Immature natural killer cell (primary cell): Measurements from ENCODE around the gene MTG2. TPM values are rescaled to one million over a fixed set of nuclear protein-coding genes. Genes with fewer than 3 reads are reported as not detected.
"Not testable (repeated sequence)": the region's sequence is repeated elsewhere in the genome, so short reads cannot be mapped to it uniquely, and the experiment has no call there.

Source experiments
- DNase-seq, 3 donors: peaks; one replicate each; pipeline ENCODE4 v3.0.0; 2022; ENCODE audit warnings: mixed read lengths in 1 of 3
- H3K27ac Mint-ChIP-seq, 6 donors: one replicate each; pipeline ENCODE4 v1.8.0; 2020; ENCODE audit warnings: mixed read lengths in 6 of 6, mild to moderate bottlenecking in 5 of 6, inconsistent platforms in 4 of 6, moderate library complexity in 3 of 6
- H3K27me3 Mint-ChIP-seq, 3 donors: one replicate each; pipeline ENCODE4 v1.8.0; 2020 to 2021; ENCODE audit warnings: low read depth in 3 of 3, mild to moderate bottlenecking in 3 of 3, mixed read lengths in 3 of 3, moderate library complexity in 3 of 3, inconsistent platforms in 1 of 3
- H3K36me3 Mint-ChIP-seq, 3 donors: one replicate each; pipeline ENCODE4 v1.8.0; 2020; ENCODE audit warnings: mixed read lengths in 3 of 3, inconsistent platforms in 2 of 3, mild to moderate bottlenecking in 2 of 3
- H3K4me1 Mint-ChIP-seq, 2 donors: one replicate each; pipeline ENCODE4 v1.8.0; 2020; ENCODE audit warnings: inconsistent platforms in 2 of 2, mild to moderate bottlenecking in 2 of 2, mixed read lengths in 2 of 2, moderate library complexity in 1 of 2
- H3K4me3 Mint-ChIP-seq, 5 donors: one replicate each; pipeline ENCODE4 v1.8.0; 2020; ENCODE audit warnings: mild to moderate bottlenecking in 5 of 5, mixed read lengths in 5 of 5, inconsistent platforms in 3 of 5, moderate library complexity in 3 of 5
- H3K9me3 Mint-ChIP-seq, 6 donors: one replicate each; pipeline ENCODE4 v1.8.0; 2020; ENCODE audit warnings: mild to moderate bottlenecking in 6 of 6, mixed read lengths in 6 of 6, inconsistent platforms in 4 of 6, moderate library complexity in 3 of 6
- polyA plus RNA-seq, 3 donors: library from polyadenylated mRNA; unstranded; fragments of 300-500 nt; fragmentation: Illumina TruSeq; gene quantifications; one replicate each; pipeline ENCODE4 v1.2.3, GENCODE V29; 2021

Gene MTG2
- polyA plus RNA-seq, 3 donors from 2014 or later = 14.5 to 19.6 (median 15.3) TPM

DNA sequence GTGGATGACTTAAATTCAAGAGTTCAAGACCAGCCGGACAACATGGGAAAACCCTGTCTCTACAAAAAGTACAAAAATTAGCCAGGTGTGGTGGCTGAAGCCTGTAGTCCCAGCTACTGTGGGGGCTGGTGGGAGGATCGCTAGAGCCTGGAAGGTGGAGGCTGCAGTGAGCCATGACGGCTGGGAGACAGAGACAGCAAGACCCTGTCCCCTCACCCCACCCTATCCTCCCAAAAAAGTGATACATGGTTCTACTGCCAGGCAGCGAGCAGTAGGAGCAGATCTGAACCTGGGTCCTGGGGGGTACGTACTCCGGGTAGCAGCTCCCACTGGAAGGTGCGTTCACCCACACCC is 41.8 kb upstream of the MTG2 start:
- Mint-ChIP-seq H3K27me3 (peaks cover 10 to 25% (median 14%) of the 10 kb centered on the region in 3 donors), H3K4me3 (peak overlapping the region; percentile 89 to 94 (median 91)), H3K36me3 (peaks cover 11 to 32% (median 17%) of the 10 kb centered on the region in 3 donors), H3K27ac (peak overlapping the region; percentile 89 to 96 (median 92)), H3K4me1 (peaks cover 51 to 70% of the 10 kb centered on the region in 2 donors), H3K9me3 (no peaks in the 10 kb centered on the region)
- no peak for DNase-seq

- peak; percentile 40 to 50 (median 45) for DNase-seq
These were observed 41.2 kb upstream of the MTG2 start for GRCh38 chr20:62141397-62142251.

DNA sequence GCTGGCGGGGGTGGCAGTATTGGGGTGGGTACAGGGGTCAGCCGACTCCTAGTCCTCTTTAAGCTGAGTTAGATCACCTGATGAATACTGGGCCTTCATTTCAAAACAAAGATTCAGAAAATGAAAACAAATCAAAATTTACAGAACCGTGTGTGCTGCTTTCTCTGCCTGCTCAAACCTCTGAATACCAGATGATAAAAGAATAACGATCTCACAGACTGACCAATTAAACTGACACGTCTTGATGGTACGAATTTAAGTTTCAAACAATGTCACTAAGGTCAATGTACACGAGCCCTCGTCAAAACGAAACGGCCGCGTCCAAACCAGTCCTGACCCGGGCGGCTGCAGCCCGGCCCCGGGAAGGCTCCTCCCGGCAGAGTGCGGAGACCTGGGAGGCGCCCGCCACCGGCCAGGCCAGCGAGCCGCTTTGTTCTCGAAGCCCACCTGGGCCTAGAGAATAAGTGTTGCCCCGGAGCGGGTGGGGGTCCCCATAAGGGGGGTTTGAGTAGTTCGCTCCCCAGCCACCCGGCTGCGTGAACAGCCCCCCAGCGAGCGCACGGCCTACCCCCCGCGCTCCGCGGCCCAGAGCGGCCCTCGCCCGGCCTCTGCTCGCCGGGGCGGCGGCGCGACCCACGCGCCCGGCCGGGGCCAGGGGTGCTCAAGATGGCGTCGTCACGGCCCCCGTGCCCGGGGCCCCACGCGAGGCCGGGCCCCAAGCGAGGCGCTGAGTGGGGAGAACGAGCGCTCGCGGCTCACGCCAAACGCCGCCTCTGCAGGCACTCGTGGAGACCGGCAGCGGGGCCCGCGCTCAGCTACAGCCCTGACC is 40.4 kb upstream of the MTG2 start:
- no peaks in the 10 kb centered on the region for H3K9me3 Mint-ChIP-seq
- H3K4me3 Mint-ChIP-seq = peak overlapping the region; percentile 89 to 94 (median 91)
- H3K36me3 Mint-ChIP-seq = peaks cover 6 to 20% (median 9%) of the 10 kb centered on the region in 3 donors
- DNase-seq = no peak
- peaks cover 49 to 58% of the 10 kb centered on the region in 2 donors for H3K4me1 Mint-ChIP-seq
- peaks cover 9 to 24% (median 14%) of the 10 kb centered on the region in 3 donors for H3K27me3 Mint-ChIP-seq
- H3K27ac Mint-ChIP-seq = peak overlapping the region; percentile 89 to 96 (median 92)

More at GRCh38 chr20:62141397-62142251, 41.2 kb upstream of the MTG2 start:
- Mint-ChIP-seq H3K27ac (peak overlapping the region; percentile 89 to 96 (median 92)), H3K9me3 (no peaks in the 10 kb centered on the region), H3K27me3 (peaks cover 9 to 26% (median 14%) of the 10 kb centered on the region in 3 donors), H3K4me1 (peaks cover 51 to 66% of the 10 kb centered on the region in 2 donors), H3K36me3 (peaks cover 10 to 27% (median 13%) of the 10 kb centered on the region in 3 donors), H3K4me3 (peak overlapping the region; percentile 89 to 94 (median 91))

- peaks cover 41 to 49% of the 10 kb centered on the region in 2 donors for H3K4me1 Mint-ChIP-seq
- H3K4me3 Mint-ChIP-seq = peak within 1 kb of the TSS; percentile 89 to 94 (median 92)
- H3K27ac Mint-ChIP-seq = peak within 1 kb of the TSS; percentile 90 to 96 (median 92)
- peaks cover under 1 to 12% (median under 1%) of the 10 kb centered on the region in 3 donors for H3K36me3 Mint-ChIP-seq
- H3K9me3 Mint-ChIP-seq = no peaks in the 10 kb centered on the region
- H3K27me3 Mint-ChIP-seq = peaks cover 9 to 22% (median 14%) of the 10 kb centered on the region in 3 donors
- peak; percentile 85 to 90 (median 89) for DNase-seq
These were observed 39.5 kb upstream of the MTG2 start, which contains the start of the genes PSMA7 and SS18L1 for GRCh38 chr20:62143081-62143956. TSS of gene PSMA7 (minus strand) at chr20:62143394. CDS start at chr20:62143303, 91 bp downstream. TSS of gene SS18L1 (plus strand) at chr20:62143769. CDS start at chr20:62143821, 52 bp downstream.

- no peaks in the 10 kb centered on the region for H3K9me3 Mint-ChIP-seq
- H3K36me3 Mint-ChIP-seq = peaks cover 0 to 6% (median 0%) of the 10 kb centered on the region in 3 donors
- peak overlapping the region; percentile 82 to 90 (median 84) for H3K4me3 Mint-ChIP-seq
- H3K27me3 Mint-ChIP-seq = peaks cover 7 to 22% (median 14%) of the 10 kb centered on the region in 3 donors
- peak overlapping the region; percentile 85 to 92 (median 90) for H3K27ac Mint-ChIP-seq
- H3K4me1 Mint-ChIP-seq = peaks cover 40 to 48% of the 10 kb centered on the region in 2 donors
- peak in 2 of 3 donors; percentile 28 to 35 for DNase-seq
These were observed 38.6 kb upstream of the MTG2 start for GRCh38 chr20:62143957-62144825.

DNA sequence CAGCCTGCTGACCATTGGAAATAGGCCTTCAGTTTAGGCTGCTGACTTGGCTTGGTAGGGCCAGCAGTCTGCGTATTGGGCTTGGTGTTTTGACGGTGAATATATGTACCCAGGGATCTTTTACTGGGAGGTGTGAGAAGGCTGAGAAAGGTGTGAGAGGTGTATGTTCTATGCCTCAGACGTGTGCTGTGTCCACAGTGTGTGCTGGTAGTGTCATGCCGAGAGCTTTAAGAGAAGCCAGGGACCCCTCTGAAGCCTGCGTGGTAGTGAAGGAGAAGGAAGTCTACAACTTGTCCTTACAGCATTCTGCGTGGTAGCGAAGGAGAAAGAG is 37.2 kb upstream of the MTG2 start:
- Mint-ChIP-seq H3K4me3 (peak overlapping the region; percentile 82 to 90 (median 84)), H3K27ac (peak overlapping the region; percentile 1 to 89 (median 64)), H3K4me1 (peaks cover 37 to 39% of the 10 kb centered on the region in 2 donors), H3K36me3 (peaks cover 0 to 3% (median 0%) of the 10 kb centered on the region in 3 donors), H3K9me3 (peaks cover 0 to 1% (median 0%) of the 10 kb centered on the region in 6 donors), H3K27me3 (peaks cover 7 to 24% (median 17%) of the 10 kb centered on the region in 3 donors)
- no peak for DNase-seq

- H3K27me3 Mint-ChIP-seq = peaks cover 7 to 22% (median 17%) of the 10 kb centered on the region in 3 donors
- no peak for DNase-seq
- peaks cover 0 to 1% (median 0%) of the 10 kb centered on the region in 6 donors for H3K9me3 Mint-ChIP-seq
- peaks cover 31 to 33% of the 10 kb centered on the region in 2 donors for H3K4me1 Mint-ChIP-seq
- H3K4me3 Mint-ChIP-seq = peak overlapping the region in 1 of 5 donors; percentile 82
- peaks cover 0 to 3% (median 0%) of the 10 kb centered on the region in 3 donors for H3K36me3 Mint-ChIP-seq
- peak overlapping the region in 1 of 6 donors; percentile 85 for H3K27ac Mint-ChIP-seq
These were observed 36.6 kb upstream of the MTG2 start for GRCh38 chr20:62146019-62146755.

DNA sequence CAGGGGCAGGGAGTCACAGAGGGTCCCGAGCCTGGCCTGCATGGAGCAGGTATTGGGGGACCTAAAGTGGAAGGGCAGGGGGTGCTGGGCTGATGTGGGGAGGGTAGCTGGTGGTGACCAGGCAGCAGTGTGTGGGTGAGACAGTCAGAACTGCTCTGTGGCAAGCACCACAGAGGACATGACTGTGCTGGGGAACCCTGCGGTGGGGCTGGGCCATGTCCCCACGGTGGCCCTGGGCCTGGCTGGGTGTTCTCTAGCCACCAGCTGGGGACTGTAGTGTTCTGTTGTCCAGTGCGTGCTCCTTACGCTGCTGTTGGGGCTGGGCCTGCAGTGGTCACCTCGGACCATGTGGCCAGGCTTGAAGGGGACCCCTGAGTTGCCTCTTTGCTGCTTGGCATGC is 35.7 kb upstream of the MTG2 start:
- peaks cover 3 to 12% (median 10%) of the 10 kb centered on the region in 3 donors for H3K27me3 Mint-ChIP-seq
- peaks cover 0 to 1% (median 0%) of the 10 kb centered on the region in 6 donors for H3K9me3 Mint-ChIP-seq
- H3K4me1 Mint-ChIP-seq = peaks cover 22 to 24% of the 10 kb centered on the region in 2 donors
- no peak overlapping the region for H3K27ac Mint-ChIP-seq
- H3K36me3 Mint-ChIP-seq = no peaks in the 10 kb centered on the region
- no peak overlapping the region for H3K4me3 Mint-ChIP-seq
- DNase-seq = no peak

DNA sequence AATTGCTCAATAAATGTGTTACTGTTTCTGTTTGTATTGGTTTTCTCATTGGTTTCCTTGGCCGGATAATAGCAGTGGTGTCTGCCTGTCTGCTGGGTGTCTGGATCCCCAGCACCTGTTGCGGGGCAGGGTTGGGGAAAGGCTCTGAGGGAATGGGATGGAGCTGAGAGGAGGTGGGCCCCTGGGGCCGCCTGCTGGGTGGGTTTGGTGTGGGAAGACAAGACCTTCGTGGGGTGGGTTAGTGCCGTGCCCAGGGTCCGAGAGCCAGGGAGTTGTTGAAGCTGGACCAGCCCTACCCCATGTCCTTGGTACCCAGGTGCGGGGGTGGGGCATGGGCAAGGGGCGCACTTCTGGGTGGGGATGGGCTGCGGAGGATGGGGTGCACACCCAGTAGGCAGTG is 35.3 kb upstream of the MTG2 start:
- no peak for DNase-seq
- H3K4me3 Mint-ChIP-seq = no peak overlapping the region
- H3K27me3 Mint-ChIP-seq = peaks cover 2 to 9% (median 7%) of the 10 kb centered on the region in 3 donors
- peaks cover 0 to 1% (median 0%) of the 10 kb centered on the region in 6 donors for H3K9me3 Mint-ChIP-seq
- peaks cover 20 to 21% of the 10 kb centered on the region in 2 donors for H3K4me1 Mint-ChIP-seq
- no peak overlapping the region for H3K27ac Mint-ChIP-seq
- peaks cover 0 to 1% (median 0%) of the 10 kb centered on the region in 3 donors for H3K36me3 Mint-ChIP-seq

DNA sequence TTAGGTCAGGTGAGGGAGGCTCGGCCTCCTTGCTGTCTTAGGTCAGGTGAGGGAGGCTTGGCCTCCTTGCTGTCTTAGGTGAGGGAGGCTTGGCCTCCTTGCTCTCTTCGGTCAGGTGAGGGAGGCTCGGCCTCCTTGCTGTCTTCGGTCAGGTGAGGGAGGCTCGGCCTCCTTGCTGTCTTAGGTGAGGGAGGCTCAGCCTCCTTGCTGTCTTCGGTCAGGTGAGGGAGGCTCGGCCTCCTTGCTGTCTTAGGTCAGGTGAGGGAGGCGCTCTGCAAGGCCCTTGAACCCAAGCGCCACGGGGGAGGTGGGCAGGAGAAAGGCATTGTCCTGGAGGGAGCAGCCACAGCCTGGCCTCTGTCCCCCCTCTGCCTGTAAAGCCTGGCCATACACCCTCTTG is 34.4 kb upstream of the MTG2 start:
- H3K27ac Mint-ChIP-seq, H3K9me3 Mint-ChIP-seq, H3K36me3 Mint-ChIP-seq, H3K4me3 Mint-ChIP-seq, DNase-seq: not testable (repeated sequence)
- Mint-ChIP-seq H3K4me1 (peaks cover 20 to 21% of the 10 kb centered on the region in 2 donors), H3K27me3 (peaks cover 2 to 14% (median 7%) of the 10 kb centered on the region in 3 donors)

DNA sequence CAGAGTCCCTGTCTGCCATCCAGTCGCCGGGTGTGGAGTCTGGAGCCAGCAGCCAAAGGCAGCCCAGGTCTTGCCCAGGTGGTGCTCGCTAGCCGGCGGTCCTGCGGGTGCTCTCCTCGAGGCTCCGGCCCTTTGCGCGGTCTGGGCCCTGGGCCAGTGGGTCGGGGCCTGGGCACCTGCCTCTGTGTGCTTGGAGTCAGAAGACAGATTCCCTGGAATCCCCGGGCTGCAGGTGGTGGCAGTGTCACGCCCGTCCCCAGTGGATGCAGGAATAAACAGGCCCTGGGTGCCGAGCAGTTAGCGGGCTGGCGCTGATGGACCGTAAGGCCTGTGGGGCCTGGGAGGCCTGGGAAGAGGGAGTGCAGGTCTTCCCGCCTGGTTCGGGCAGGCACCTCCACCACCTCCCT is 33.9 kb upstream of the MTG2 start:
- H3K27ac Mint-ChIP-seq = no peak overlapping the region

More for the DNA sequence above, 33.9 kb upstream of the MTG2 start:
- peaks cover 20 to 21% of the 10 kb centered on the region in 2 donors for H3K4me1 Mint-ChIP-seq
- peaks cover 10 to 11% (median 10%) of the 10 kb centered on the region in 3 donors for H3K36me3 Mint-ChIP-seq
- DNase-seq = no peak
- H3K4me3 Mint-ChIP-seq = no peak overlapping the region
- peaks cover 0 to 1% (median 0%) of the 10 kb centered on the region in 6 donors for H3K9me3 Mint-ChIP-seq
- peaks cover 2 to 12% (median 9%) of the 10 kb centered on the region in 3 donors for H3K27me3 Mint-ChIP-seq
